Activated CD4-positive, CD25-positive, alpha-beta regulatory T cell treated with anti-CD3 and anti-CD28 coated beads, Interleukin-2, amount 50 U/mL, for 24 hours (primary cell): ENCODE measurements around the gene ACP3.
"Not testable (repeated sequence)": the region's sequence is repeated elsewhere in the genome, so short reads cannot be mapped to it uniquely, and the experiment has no call there.

Source experiments
- ATAC-seq, 2 donors: fragments of 150-1000 bp; cut with Tn5 transposase; one replicate each; pipeline ENCODE4 v1.10.0; 2021; ENCODE audit warnings: mild to moderate bottlenecking in 1 of 2, moderate library complexity in 1 of 2

Gene ACP3

DNA sequence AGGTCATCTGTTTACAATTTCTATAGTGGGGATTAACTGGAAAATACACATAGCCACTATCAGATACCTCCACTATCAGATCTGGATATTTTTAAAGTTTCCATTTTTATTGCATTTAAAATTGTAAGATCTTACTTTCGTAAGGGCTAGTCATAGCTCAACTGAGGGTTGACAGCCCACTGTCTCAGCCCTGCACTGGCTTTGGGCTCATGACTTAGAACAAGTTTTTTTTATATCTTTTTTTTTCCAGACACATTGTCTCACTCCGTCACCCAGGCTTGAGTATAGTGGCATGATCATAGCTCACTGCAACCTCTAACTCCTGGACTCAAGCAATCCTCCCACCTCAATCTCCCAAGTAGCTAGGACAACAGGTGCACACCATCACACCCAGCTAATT lies 51.3 kb downstream of the ACP3 start:
- no peak for ATAC-seq

GRCh38 chr3:132368962-132369361 lies 51.8 kb downstream of the ACP3 start:
- peak in 1 of 2 donors; percentile 43 for ATAC-seq

DNA sequence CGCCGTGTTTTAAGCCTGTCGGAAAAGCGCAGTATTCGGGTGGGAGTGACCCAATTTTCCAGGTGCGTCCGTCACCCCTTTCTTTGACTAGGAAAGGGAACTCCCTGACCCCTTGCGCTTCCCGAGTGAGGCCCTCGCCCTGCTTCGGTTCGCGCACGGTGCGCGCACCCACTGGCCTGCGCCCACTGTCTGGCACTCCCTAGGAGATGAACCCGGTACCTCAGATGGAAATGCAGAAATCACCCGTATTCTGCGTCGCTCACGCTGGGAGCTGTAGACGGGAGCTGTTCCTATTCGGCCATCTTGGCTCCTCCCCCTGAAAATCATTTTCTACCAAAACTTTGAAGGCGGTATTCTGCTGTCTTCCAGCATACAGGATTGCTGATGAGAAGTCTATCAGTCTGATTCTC lies 59.7 kb downstream of the ACP3 start:
- ATAC-seq = not testable (repeated sequence)

GRCh38 chr3:132378048-132378762 lies 61.0 kb downstream of the ACP3 start:
- no peak for ATAC-seq

DNA sequence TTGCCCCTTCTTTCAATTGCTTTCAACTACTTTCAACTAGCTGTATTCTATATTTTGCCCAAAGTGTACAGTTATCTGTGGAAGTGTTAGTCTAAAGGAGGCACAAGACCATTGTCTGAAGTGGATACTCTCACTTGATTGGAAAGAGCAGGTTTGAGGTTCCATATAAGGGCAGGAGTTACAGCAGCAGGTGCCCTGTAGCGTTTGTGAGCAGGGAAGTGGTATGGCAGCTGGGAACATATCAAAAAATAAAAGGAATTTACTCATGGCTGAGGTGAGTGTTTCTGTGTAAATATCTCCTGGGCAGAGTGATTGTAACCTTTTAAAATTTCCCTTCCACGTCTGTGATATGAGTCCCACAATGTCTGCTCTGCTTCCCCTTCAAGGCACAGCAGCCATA lies 61.6 kb downstream of the ACP3 start:
- ATAC-seq = no peak

- ATAC-seq = no peak
Measured at GRCh38 chr3:132380920-132381319, 63.7 kb downstream of the ACP3 start.

DNA sequence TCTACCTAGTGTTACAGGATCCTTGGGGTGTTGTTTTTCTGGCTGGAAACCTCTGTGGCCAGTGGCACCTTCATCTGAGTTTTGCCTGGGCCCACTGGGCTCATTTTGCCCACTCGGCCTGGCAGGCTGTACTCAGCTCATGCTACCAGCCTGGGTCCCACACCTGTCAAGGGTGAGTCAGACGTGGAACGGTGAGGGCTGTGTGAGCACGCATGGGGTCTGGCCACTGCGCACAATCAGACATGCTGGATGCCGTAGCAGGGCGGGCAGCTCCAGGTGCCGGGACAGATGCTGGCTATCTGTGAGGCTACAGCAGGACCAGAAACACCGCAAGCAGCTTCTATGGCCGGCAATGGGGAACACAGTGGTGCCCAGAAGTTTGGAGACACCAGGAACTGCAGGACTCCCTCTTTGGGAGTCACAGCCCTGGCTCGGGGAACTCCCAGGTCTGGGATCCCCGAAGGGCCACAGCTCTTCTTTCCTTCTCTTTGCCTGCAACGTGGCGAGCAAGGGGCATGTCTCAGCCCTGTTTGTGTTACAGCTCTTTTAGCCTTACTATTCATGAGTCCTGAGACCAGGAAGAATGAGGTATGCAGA lies 64.2 kb downstream of the ACP3 start:
- no peak for ATAC-seq

DNA sequence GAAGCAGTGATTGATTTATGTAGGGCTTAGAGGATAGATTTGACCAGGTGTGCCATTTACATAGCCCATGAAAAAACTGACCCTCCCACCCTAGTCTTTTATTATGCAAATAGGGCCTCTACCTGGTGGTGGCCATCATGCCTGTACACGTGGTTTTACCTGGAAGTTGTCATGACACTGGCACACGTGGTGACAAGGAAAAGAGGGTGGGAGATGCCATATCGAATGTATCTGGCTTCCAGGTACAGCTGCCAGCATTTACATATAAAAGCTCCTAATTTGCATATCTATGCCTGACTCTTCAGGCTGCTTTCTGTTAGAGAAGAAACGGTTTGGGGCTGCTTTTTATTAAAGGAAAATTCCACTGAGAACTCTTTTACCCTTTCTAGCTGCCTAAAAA lies 65.1 kb downstream of the ACP3 start:
- ATAC-seq = no peak

- no peak for ATAC-seq
Measured at GRCh38 chr3:132382688-132383194, 65.5 kb downstream of the ACP3 start.

DNA sequence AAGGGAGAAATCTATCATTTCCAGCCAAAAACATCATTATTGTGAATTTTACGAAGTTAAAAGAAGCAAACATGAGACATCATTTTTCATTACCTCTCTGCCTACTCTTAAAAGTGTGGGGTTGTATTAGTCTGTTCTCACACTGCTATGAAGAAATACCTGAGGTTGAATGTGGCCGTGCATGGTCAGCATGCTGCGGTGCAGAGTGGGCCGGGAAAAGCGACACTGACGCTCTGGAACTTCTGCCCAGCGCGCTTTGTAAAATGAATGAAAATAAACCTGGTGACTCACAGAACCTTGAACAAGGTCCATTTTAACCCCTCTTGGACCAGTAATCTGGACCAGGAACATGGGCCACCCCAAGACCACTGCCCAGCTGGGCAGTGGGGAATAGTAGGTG lies 69.1 kb downstream of the ACP3 start:
- no peak for ATAC-seq

- ATAC-seq = peak in 1 of 2 donors; percentile 33
Measured at GRCh38 chr3:132392675-132393074, 75.5 kb downstream of the ACP3 start.

DNA sequence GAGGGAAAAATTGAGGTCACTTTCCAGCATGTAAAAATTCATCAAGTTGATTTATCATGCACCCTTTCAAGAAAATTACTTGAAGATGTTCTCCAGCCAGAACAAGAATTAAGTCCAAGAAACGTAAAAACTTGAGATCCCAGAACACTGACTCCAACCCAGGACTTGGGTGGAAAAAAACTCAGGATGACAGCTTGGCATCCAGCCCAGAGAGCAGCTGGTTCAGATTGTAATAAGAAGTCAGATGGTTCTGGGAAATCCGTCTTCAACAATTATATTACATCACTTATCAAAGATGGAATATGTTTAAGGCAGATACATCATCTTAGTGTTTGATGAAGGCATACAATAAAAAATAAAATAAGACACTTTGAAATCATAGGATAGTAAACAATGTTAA lies 77.1 kb downstream of the ACP3 start:
- ATAC-seq = no peak

GRCh38 chr3:132395126-132395525 lies 77.9 kb downstream of the ACP3 start:
- no peak for ATAC-seq

DNA sequence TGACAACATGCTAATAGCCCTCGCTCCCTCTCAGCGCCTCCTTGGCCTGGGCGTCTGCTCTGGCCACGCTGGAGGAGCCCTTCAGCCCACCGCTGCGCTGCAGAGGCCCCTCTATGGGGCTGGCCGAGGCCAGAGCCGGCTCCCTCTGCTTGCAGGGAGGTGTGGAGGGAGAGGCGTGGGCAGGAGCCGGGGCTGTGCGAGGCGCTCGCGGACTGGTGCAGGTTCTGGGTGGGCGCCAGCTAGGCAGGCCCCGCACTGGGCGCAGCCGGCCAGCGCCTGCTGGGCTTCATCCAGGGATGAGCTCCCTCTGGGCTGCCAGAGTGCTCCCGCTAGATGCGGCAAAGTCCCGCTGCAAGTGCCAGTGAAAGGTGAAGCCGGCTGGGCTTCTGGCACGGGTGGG lies 79.0 kb downstream of the ACP3 start:
- no peak for ATAC-seq

- not testable (repeated sequence) for ATAC-seq
Measured at GRCh38 chr3:132396776-132397175, 79.6 kb downstream of the ACP3 start.

- ATAC-seq = no peak
Measured at GRCh38 chr3:132399054-132399929, 82.1 kb downstream of the ACP3 start.

DNA sequence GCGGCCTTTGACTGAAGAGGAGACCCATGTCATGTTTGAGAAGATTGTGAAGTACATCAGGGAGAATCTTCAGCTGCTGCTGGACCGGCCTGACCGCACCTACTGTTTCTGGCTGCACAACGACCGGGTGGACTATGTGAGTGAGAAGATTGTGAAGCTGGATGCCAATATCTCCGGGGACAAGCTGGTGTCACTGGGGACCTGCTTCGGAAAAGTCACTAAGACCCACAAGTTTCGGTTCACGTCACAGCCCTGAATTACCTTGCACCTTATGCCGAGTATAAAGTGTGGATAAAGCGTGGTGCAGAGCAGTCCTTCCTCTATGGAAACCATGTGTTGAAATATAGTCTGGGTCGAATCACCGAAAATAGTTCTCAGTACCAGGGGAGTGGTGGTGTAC lies 84.0 kb downstream of the ACP3 start:
- ATAC-seq = no peak

DNA sequence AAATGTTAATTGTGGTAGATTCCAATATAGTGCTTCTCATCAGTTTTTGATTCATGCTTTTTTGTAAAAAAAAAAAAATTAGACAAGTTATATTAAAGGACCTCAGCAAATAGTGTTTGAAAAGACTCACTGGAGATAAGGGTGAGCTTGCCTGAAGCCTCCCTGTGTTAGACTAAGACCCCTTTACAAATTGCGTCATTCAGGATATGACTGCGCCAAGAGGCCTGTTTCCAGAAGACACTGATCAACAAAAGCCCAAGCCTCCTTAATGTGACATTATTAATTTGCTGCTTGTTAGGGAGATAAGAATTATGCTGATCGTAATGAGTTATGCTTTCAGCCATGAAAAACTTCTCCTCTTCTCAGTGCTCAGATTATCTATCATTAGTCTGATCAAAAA lies 87.1 kb downstream of the ACP3 start:
- no peak for ATAC-seq

DNA sequence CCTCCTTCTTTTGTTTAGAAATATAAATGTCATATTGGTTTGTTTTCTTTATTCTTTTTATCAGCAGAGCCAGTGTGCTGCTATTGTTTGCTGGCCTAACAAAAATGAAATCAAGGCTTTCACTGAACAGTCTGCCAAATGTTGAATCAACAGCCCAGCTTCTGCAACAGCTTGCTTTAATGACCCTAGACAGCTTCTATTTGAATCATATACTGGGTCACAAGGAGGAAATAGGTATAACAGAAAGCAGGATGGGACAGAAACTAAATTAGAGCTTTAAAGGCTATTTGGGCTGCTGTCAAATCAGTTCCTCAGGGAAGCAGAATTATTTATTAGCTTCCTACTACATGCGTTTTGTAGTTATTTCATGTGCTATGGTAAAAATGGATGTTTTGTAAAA lies 88.0 kb downstream of the ACP3 start:
- ATAC-seq = no peak

DNA sequence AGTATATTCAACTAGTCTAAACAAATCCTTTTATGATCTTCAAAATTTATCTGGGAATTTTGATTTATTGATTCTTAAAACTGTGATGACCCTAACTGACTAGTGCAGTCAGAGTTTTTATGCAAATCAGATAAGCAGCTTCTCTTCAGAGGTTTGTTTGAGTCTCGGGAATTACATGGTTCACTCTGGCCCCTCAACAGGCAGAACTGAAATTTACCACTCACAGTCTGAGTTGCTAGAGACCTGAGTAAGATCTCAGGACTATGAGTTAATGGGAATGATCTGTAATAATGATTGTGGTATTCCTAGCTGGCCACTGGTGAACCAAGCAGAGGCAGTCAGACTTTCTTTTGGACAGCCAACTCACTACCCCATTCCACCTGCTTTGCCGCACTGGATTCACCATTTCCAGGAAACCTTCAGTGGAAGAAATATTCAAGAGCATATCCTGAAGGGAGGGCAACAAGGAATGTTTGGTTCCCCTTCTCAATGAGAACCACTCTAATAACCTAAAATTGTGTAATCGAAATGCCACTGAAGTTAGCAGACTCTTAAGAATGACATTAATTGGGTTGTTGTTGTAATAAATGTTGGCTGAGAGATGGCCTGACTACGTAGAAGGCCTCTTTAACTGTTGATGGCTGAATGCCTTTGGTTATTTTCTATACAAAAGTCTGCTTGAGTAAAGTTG lies 88.5 kb downstream of the ACP3 start:
- no peak for ATAC-seq

DNA sequence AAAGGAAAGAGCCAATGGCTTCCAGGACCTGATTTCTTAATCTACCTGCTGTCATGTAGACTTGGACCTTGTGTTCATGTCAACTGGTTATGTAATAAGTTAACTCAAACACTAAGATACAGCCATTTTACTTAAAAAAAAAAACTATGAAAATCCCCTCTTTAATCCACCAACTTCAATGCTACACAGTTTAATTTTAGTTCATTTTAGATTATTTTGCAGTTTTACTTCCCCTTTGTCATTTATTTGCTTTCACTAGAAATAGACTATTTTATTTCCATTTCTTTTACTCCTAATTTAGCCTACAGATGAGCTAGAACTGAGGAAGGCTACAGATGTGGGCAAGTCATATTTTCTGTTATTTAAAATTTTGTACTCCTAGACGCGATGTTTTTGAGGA lies 89.4 kb downstream of the ACP3 start:
- no peak for ATAC-seq

DNA sequence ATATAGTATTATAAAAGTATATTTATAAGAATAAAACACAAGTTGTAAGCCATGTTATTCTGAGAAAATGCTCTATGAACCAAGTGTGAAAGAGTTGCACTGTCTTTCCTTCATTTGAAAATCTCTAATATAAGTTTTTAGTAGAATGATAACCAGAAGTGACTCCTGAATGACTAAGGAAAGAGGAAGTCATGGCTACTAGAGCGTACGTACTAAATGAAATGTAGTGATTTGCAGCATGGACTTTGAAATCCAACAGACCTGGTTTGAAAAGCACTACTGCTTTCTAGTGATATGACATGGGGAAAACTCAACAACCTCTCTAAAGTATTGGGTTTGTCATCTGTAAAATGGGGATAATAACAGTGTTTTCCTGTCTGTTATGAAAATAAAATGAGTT lies 89.8 kb downstream of the ACP3 start:
- ATAC-seq = no peak
